ENCODE measurements around the gene LLGL2. TPM values are rescaled to one million over a fixed set of nuclear protein-coding genes. Genes with fewer than 3 reads are reported as not detected.

LLGL2 gene
- total RNA-seq, 1 donor: 13.2 TPM

DNA sequence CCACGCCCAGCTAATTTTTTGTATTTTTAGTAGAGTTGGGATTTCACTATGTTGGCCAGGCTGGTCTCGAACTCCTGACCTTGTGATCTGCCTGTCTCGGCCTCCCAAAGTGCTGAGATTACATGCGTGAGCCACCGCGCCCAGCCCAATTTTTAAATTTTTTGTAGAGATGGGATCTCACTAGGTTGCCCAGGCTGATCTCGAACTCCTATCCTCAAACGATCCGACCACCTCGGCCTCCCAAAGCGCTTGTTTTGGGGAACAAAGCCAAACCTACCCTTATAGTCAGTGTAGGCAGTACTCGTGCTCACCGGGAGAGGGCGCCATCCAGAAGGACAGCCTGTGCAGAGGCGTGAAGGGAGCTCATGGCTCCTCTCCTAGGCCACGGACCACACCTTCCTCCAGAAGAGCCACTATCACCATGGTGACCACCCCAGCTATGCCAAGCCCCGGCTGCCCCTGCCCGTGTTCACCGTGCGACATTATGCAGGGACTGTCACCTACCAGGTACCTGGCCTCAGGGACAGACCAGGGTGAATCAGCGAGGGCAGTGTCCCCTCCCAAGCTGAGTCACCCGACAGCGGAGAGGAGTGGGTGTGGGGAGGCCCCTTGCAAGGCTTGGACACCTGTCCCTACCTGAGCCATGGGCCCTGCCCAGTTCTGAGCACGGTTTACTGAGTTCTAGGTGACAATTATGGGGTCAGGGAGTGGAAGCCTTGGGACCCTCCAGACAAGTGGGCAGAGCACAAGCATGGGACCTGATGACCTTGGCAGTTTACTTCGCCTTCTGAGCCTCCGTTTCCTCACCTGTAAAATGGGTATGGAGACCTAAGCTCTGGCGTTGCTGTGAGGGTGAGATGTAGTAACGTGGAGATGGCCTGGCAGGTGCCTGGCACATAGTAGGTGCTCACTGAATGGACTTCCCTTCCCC is 75.8 kb downstream of the LLGL2 start:
- no peaks in the 10 kb centered on the region for H3K27me3 ChIP-seq (ENCODE audit: insufficient read depth, low read length)
- H3K4me3 ChIP-seq (ENCODE audit: low read length): no peak overlapping the region
- H3K9me3 ChIP-seq (ENCODE audit: low read depth, low read length): no peaks in the 10 kb centered on the region
- H3K4me1 ChIP-seq (ENCODE audit: insufficient read depth, low read length): no peaks in the 10 kb centered on the region

DNA sequence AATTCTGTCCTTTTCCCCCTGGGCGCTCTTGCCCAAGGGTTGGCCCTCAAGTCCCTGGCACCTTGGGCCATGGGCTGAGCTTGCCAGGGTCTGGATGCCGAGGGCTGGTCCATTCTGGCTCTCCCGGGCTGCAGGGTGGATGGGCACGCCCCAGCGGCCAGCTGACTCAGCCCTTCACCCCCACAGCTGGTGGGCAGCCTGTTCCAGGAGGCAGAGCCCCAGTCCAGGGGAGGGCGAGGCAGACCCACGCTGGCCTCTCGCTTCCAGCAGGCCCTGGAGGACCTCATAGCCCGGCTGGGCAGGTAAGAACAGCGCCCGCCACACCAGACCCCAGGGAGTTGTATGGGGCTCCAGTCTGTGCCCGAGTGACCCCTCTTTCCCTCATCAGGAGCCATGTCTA is 77.1 kb downstream of the LLGL2 start:
- Histone ChIP-seq H3K27me3 (ENCODE audit: insufficient read depth, low read length) (no peaks in the 10 kb centered on the region), H3K4me3 (ENCODE audit: low read length) (no peak overlapping the region), H3K9me3 (ENCODE audit: low read depth, low read length) (no peaks in the 10 kb centered on the region), H3K4me1 (ENCODE audit: insufficient read depth, low read length) (no peaks in the 10 kb centered on the region)

DNA sequence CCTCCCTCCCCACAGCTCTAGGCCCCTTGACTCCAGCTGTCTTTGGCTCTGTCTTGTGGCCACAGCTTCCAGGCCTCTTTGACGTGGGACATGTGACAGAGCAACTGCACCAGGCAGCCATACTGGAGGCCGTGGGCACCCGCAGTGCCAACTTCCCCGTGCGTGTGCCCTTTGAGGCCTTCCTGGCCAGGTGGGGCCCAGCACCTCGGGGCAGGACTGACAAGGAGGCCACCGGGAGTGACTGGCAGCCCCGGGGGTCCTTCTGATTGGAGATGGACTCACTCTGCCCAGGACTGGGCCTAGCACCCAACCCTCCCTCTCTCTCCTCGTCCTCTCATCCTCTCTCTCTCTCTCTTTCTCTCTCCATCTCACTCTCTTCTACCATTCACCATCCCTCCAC is 77.6 kb downstream of the LLGL2 start:
- Histone ChIP-seq H3K4me3 (ENCODE audit: low read length) (no peak overlapping the region), H3K27me3 (ENCODE audit: insufficient read depth, low read length) (no peaks in the 10 kb centered on the region), H3K4me1 (ENCODE audit: insufficient read depth, low read length) (no peaks in the 10 kb centered on the region), H3K9me3 (ENCODE audit: low read depth, low read length) (no peaks in the 10 kb centered on the region)

DNA sequence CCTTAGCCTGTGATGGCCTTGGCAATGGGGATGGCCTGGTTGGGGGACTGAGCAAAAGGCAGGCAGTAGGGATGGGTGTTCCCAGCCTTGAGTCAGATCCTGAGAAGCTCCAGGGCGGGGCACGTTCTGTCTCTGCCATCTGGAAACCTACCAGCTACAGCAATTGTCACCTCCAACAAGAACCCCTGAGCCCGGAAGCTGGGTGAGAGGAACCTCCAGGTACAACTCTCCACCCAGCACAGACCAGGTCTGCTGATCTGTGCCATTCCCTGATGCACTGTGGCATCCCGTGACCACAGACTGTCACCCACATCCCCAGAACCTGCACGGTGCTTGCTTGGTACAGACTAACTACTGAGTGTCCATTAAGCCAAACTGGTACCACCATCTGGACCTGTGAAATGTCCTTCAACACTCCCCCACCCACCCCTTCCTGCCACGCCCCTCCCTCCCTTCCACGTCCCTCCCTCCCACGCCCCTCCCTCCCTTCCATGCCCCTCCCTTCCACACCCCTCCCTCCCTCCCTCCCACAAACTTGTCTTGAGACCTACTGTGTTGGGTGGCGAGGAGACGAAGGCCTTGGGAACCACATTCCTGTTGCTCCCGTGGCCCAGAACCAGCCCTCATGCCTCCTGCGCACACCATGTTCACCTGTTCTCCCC is 78.7 kb downstream of the LLGL2 start:
- no peaks in the 10 kb centered on the region for H3K27me3 ChIP-seq (ENCODE audit: insufficient read depth, low read length)
- no peak overlapping the region for H3K4me3 ChIP-seq (ENCODE audit: low read length)
- no peaks in the 10 kb centered on the region for H3K9me3 ChIP-seq (ENCODE audit: low read depth, low read length)
- no peaks in the 10 kb centered on the region for H3K4me1 ChIP-seq (ENCODE audit: insufficient read depth, low read length)

DNA sequence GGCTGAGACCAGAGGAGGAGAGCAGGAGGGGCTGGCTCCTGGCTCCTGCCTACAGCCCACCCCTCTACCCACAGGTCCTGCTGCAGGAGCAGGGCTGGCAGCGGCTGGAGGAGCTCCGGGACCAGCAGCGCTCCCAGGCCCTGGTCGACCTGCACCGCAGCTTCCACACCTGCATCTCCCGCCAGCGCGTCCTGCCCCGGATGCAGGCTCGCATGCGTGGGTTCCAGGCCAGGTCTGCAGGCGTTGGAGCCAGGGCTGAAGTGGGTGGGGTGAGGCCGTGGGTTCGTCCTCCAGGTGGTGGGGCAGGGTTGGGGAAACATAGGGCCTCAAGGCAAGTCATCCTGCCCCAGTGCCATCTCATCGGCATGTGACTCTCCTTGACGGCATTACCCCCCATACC is 80.3 kb downstream of the LLGL2 start:
- Histone ChIP-seq H3K9me3 (ENCODE audit: low read depth, low read length) (no peaks in the 10 kb centered on the region), H3K4me1 (ENCODE audit: insufficient read depth, low read length) (no peaks in the 10 kb centered on the region), H3K4me3 (ENCODE audit: low read length) (no peak overlapping the region), H3K27me3 (ENCODE audit: insufficient read depth, low read length) (no peaks in the 10 kb centered on the region)

DNA sequence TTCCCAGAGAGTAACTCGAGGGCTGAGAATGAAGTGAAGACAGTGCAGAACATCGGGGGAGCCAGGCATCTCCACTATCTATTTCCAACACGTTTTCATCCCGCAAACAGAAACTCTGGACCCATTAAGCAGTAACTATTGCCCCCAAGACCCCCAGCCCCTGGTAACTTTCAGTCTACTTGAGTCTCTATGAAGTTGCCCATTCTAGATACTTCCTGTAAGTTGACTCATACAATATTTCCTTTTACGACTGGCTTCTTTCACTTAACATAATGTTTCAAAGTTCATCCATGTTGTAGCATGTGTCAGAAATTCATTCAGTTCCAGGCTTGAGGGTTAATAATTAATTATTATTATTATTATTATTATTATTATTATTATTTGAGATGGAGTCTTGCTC is 81.6 kb downstream of the LLGL2 start:
- H3K4me3 ChIP-seq (ENCODE audit: low read length): no peak overlapping the region
- H3K9me3 ChIP-seq (ENCODE audit: low read depth, low read length): no peaks in the 10 kb centered on the region
- no peaks in the 10 kb centered on the region for H3K4me1 ChIP-seq (ENCODE audit: insufficient read depth, low read length)
- no peaks in the 10 kb centered on the region for H3K27me3 ChIP-seq (ENCODE audit: insufficient read depth, low read length)

DNA sequence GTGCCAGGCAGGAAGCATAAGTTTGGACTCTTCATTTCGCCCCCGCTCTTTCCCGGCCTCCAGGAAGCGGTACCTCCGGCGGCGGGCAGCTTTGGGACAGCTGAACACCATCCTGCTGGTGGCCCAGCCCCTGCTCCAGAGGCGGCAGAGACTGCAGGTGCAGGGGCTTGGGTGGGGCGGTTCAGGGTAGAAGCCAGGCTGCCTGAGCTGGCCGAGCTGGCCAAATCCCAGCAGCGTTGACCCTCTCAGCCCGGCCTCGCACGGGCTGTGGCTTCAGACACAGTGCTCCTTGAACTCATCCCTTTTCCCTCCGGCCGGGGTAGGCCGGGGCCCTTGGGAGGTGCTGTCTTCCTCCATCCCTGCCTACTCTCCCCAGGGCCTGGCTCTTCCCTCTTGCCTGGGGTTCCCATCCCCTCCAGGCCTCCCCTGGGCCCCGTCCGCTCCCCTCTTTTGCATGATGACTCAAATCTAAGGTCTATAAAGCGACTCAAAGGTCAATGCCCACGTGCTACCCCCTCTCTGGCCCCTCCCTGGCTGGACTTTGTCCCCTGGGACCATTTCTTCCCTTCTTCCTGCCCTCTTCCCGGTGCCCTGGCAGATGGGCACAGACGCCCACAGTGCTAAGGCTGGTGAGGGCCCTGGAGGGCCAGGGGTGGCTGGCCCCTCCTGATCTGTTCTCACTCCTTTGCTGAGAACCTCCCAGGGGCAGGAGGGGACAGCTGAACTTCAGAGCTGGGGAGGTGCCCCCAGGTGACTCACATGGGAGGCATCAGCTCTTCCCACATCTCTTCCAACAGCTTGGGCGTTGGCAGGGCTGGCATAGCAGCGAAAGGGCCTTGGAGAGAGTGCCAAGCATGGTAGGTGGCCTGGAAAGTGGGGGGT is 84.8 kb downstream of the LLGL2 start:
- Histone ChIP-seq H3K4me3 (ENCODE audit: low read length) (no peak overlapping the region), H3K9me3 (ENCODE audit: low read depth, low read length) (no peaks in the 10 kb centered on the region), H3K27me3 (ENCODE audit: insufficient read depth, low read length) (no peaks in the 10 kb centered on the region), H3K4me1 (ENCODE audit: insufficient read depth, low read length) (no peaks in the 10 kb centered on the region)

DNA sequence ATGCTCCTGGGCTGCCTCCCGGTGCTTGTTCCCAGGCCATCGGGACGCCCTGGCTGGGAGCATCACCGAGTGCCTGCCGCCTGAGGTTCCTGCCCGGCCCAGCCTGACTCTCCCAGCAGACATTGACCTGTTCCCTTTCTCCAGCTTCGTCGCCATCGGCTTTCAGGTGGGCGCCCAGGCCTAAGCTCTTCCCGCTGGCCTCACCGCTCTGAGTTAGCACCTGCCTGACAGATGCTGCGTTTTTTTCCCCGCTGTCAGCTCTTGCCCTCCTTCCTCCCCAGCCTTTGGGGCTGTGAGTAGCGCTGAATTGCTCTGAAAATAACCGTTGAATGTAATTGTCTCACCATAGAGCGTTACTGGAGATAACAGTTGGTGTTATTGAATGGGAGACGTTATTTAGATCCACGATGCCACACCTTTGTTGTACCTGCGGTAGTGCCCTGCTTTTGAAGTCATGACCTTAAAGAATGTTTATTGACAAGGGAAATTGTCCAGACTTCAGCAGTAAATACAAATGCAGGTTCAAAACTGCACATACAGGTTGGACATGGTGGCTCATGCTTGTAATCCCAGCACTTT is 86.4 kb downstream of the LLGL2 start:
- H3K9me3 ChIP-seq (ENCODE audit: low read depth, low read length): no peaks in the 10 kb centered on the region
- H3K27me3 ChIP-seq (ENCODE audit: insufficient read depth, low read length): no peaks in the 10 kb centered on the region
- no peaks in the 10 kb centered on the region for H3K4me1 ChIP-seq (ENCODE audit: insufficient read depth, low read length)
- H3K4me3 ChIP-seq (ENCODE audit: low read length): no peak overlapping the region

DNA sequence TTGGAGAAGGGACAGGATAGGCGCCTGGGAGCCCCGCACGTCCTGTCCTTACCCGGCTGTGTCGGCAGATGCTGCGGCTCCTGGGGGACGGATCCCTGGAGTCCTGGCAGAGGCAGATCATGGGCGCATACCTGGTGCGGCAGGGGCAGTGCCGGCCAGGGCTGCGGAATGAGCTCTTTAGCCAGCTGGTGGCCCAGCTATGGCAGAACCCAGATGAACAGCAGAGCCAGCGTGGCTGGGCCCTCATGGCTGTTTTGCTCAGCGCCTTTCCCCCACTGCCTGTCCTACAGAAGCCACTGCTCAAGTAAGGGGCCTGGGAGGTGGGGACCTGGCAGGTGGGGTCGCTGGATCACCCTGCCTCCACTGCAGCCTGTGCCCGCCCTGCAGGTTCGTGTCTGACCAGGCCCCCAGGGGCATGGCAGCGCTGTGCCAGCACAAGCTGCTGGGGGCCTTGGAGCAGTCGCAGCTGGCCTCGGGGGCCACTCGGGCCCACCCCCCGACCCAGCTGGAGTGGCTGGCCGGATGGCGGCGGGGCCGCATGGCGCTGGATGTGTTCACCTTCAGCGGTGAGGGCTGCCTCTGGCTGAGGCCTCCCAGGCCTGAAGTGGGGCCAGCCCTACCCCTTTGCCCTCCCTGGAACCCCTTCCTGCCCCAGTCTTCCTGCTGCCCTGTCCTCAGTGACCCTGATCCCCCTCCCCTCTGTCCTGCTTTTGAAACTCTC is 87.6 kb downstream of the LLGL2 start:
- H3K4me1 ChIP-seq (ENCODE audit: insufficient read depth, low read length): no peaks in the 10 kb centered on the region
- no peak overlapping the region for H3K4me3 ChIP-seq (ENCODE audit: low read length)
- H3K27me3 ChIP-seq (ENCODE audit: insufficient read depth, low read length): no peaks in the 10 kb centered on the region
- H3K9me3 ChIP-seq (ENCODE audit: low read depth, low read length): no peaks in the 10 kb centered on the region

DNA sequence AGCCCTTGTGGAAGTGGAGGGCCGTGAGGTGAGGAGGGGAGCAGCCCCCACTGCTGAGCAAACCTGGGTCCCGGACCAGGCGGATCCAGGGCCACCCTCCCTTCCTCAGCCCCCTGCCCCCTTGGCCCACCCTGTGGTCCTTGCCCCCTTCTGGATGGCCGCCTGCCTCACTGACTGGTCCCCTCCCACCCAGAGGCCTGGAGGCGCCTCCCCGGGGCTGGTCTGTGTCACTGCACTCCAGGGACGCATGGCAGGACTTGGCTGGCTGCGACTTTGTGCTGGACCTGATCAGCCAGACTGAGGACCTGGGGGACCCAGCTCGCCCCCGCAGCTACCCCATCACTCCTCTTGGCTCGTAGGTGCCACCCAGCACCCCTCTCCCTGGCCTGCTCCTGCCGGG is 88.5 kb downstream of the LLGL2 start:
- H3K27me3 ChIP-seq (ENCODE audit: insufficient read depth, low read length): no peaks in the 10 kb centered on the region
- no peaks in the 10 kb centered on the region for H3K9me3 ChIP-seq (ENCODE audit: low read depth, low read length)
- no peaks in the 10 kb centered on the region for H3K4me1 ChIP-seq (ENCODE audit: insufficient read depth, low read length)
- no peak overlapping the region for H3K4me3 ChIP-seq (ENCODE audit: low read length)

DNA sequence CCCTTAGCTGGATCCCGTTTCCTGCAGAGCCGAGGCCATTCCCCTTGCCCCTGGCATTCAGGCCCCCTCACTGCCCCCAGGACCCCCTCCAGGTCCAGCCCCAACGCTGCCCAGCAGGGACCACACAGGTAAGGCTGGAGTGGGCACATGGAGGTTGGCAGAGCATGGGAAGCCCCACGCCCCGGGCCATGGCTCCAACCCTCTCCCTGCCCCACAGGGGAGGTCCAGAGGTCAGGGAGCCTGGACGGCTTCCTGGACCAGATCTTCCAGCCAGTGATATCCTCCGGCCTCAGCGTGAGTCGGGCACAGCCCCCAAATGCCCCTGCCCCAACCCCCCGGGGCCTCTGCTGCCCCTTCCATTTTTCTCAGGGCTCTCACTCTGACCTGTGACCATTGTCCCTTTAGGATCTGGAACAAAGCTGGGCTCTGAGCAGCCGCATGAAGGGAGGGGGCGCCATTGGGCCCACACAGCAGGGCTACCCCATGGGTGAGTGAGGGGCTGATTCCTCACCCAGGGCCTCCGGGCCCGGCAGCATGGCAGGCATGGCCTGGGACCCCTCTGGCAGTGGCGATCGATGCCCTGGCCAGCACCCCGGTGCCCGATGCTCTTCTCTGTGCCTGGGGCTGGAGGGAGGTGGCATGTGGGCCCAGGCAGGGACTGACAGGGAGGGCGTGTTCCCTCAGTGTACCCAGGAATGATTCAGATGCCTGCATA is 89.2 kb downstream of the LLGL2 start:
- Histone ChIP-seq H3K4me3 (ENCODE audit: low read length) (no peak overlapping the region), H3K4me1 (ENCODE audit: insufficient read depth, low read length) (no peaks in the 10 kb centered on the region), H3K9me3 (ENCODE audit: low read depth, low read length) (no peaks in the 10 kb centered on the region), H3K27me3 (ENCODE audit: insufficient read depth, low read length) (no peaks in the 10 kb centered on the region)

DNA sequence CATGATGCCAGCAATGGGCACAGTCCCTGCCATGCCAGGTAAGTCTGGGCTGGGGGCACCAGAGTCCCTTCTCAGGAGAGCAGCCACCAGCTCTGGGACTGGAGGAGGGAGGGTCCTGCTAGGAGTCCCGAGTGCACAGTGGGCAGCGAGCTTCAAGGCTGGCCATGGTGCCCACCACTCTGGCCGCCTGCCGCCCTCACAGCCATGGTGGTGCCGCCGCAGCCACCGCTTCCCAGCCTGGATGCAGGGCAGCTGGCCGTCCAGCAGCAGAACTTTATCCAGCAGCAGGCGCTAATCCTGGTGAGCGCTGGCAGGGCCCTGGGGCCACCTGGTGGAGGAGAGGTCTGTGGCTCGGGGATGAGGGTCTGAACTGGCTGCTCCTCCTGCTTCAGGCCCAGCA is 89.8 kb downstream of the LLGL2 start:
- H3K4me3 ChIP-seq (ENCODE audit: low read length): no peak overlapping the region
- H3K27me3 ChIP-seq (ENCODE audit: insufficient read depth, low read length): no peaks in the 10 kb centered on the region
- H3K4me1 ChIP-seq (ENCODE audit: insufficient read depth, low read length): no peaks in the 10 kb centered on the region
- no peaks in the 10 kb centered on the region for H3K9me3 ChIP-seq (ENCODE audit: low read depth, low read length)

DNA sequence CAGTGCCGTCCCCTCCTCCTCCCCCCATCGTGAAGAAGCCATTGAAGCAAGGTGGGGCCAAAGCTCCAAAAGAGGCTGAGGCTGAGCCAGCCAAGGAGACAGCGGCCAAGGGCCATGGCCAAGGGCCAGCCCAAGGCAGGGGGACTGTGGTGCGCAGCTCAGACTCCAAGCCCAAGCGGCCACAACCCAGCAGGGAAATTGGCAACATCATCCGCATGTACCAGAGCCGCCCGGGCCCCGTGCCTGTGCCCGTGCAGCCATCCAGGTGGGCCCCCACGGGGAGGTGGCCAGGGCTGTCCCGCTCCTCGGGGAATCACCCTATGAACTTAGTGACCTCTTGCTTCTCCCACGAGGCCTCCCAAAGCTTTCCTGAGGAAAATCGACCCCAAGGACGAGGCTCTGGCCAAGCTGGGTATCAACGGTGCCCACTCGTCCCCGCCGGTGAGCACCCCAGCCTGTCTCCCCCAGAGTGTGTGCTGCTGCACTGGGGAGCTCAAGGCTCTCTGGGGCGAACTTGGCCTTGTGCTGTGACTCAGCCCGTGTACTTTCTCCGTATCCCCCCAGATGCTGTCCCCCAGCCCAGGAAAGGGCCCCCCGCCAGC is 91.1 kb downstream of the LLGL2 start:
- no peaks in the 10 kb centered on the region for H3K27me3 ChIP-seq (ENCODE audit: insufficient read depth, low read length)
- H3K4me1 ChIP-seq (ENCODE audit: insufficient read depth, low read length): no peaks in the 10 kb centered on the region
- no peak overlapping the region for H3K4me3 ChIP-seq (ENCODE audit: low read length)
- H3K9me3 ChIP-seq (ENCODE audit: low read depth, low read length): no peaks in the 10 kb centered on the region

All from mononuclear cell (primary cell).